Gastrocnemius medialis (tissue), 4 donors: Measurements from ENCODE around the gene TNRC6A. TPM values are rescaled to one million over a fixed set of nuclear protein-coding genes. Genes with fewer than 3 reads are reported as not detected.

Source experiments
- ATAC-seq, 2 donors: fragments of 150-250 bp; one replicate each; pipeline ENCODE4 v1.9.1; 2016
- DNase-seq, 2 donors: peaks; one replicate each; pipeline ENCODE4 v3.0.0-alpha.2; 2019
- H3K27ac ChIP-seq, 4 donors: fragments of 200-600 bp; sonication (generic); 1 replicate in 1 of 4; 2 replicates in 3 of 4; pipeline ENCODE4 v1.5.1; 2016 to 2018; ENCODE audit warnings: mild to moderate bottlenecking in 2 of 4, moderate library complexity in 1 of 4
- H3K27me3 ChIP-seq, 3 donors: fragments of 200-600 bp; sonication (generic) in 2 of 3; 1 replicate in 1 of 3; 2 replicates in 2 of 3; pipeline versions ENCODE4 v1.5.1 to v1.6.0; 2016 to 2019; ENCODE audit warnings: mild to moderate bottlenecking in 1 of 3, moderate library complexity in 1 of 3
- H3K36me3 ChIP-seq, 2 donors: fragments of 200-600 bp; sonication (generic) in 1 of 2; one replicate each; pipeline ENCODE4 v1.5.1; 2017 to 2018
- H3K4me1 ChIP-seq, 2 donors: fragments of 200-600 bp; sonication (generic) in 1 of 2; one replicate each; pipeline ENCODE4 v1.5.1; 2016 to 2017; ENCODE audit warnings: mild to moderate bottlenecking in 2 of 2
- H3K4me3 ChIP-seq, 4 donors: fragments of 200-600 bp; sonication (generic) in 3 of 4; 1 replicate in 1 of 4; 2 replicates in 3 of 4; pipeline ENCODE4 v1.5.1; 2016 to 2019; ENCODE audit warnings: mild to moderate bottlenecking in 2 of 4
- H3K9me3 ChIP-seq, 3 donors: fragments of 200-600 bp; sonication (generic) in 2 of 3; 1 replicate in 1 of 3; 2 replicates in 2 of 3; pipeline ENCODE4 v1.5.1; 2016 to 2019
- POLR2A ChIP-seq, 2 donors: fragments of 450-650 bp; IDR thresholded peaks; one replicate each; pipeline ENCODE4 v1.6.1; 2017; ENCODE audit warnings: antibody characterized with exemption in 2 of 2, mild to moderate bottlenecking in 2 of 2, moderate library complexity in 2 of 2
- in situ Hi-C, 4 donors: fragments of 200-750 bp; cut with MboI; loops; one replicate each; pipeline versions ENCODE4 v1.15.0 to v1.8.0; 2017; ENCODE audit warnings: low sequenced_read_pairs in 4 of 4
- intact Hi-C: fragments of 100-400 bp; cut with DNase I; formaldehyde crosslinking; loops from one replicate; pipeline ENCODE4 v1.15.1; 2023; ENCODE audit warnings: low total_unique reads
- total RNA-seq, 4 donors: library from RNA; depleted of rRNA; stranded (reverse); fragments of >200 nt; gene quantifications; one replicate each; pipeline versions ENCODE4 v1.1.0 to v1.2.3, GENCODE V29; 2016
- TF ChIP-seq, protein P1 (sequence below), 5 experiments: fragments of 450-650 bp in 3 of 5; fragments of 200-600 bp in 2 of 5; sonication (generic) in 2 of 5; IDR thresholded peaks in 4 of 5; conservative IDR thresholded peaks in 1 of 5; 1 replicate in 4 of 5; 2 replicates in 1 of 5; pipeline ENCODE4 v1.5.1; 2016 to 2019; ENCODE audit warnings: antibody characterized with exemption in 5 of 5, mild to moderate bottlenecking in 3 of 5, moderate library complexity in 3 of 5

Gene TNRC6A
- total RNA-seq, 4 donors from 2014 or later, result 16.9 to 26.0 (median 23.1) TPM

DNA sequence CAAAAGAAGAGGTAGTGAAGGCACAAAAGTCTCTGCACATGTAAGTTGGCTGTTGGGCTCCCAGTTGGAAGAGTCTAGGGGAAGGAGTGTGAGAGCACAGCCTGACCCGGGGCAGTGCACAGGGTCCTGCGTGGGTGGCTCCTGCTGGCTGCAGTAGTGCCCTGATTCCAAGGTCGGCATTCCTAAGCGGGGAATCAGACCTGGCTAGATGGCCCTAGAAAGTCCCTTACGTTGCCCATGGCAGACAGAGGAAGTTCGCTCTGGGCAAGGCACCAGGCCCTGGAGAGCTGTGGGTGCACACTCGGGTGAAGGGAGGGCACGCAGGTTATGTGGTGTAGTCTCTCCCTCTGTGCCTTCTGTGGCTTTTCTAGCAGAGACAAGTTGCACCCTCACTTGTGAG lies 93.5 kb downstream of the TNRC6A start:
- H3K4me3 ChIP-seq, result no peak overlapping the region
- intact Hi-C loops (no loop called here), in situ Hi-C loops (loop anchor here in 2 of 4 donors (25.0 kb wide), 1 partner anchor 261 kb away; no protein-coding TSS in a partner anchor)
- H3K27me3 ChIP-seq, result no peaks in the 10 kb centered on the region
- ATAC-seq, result no peak
- H3K27ac ChIP-seq, result no peak overlapping the region
- no peaks in the 10 kb centered on the region for H3K4me1 ChIP-seq
- no peaks in the 10 kb centered on the region for H3K9me3 ChIP-seq
- TF ChIP-seq, protein P1, sequence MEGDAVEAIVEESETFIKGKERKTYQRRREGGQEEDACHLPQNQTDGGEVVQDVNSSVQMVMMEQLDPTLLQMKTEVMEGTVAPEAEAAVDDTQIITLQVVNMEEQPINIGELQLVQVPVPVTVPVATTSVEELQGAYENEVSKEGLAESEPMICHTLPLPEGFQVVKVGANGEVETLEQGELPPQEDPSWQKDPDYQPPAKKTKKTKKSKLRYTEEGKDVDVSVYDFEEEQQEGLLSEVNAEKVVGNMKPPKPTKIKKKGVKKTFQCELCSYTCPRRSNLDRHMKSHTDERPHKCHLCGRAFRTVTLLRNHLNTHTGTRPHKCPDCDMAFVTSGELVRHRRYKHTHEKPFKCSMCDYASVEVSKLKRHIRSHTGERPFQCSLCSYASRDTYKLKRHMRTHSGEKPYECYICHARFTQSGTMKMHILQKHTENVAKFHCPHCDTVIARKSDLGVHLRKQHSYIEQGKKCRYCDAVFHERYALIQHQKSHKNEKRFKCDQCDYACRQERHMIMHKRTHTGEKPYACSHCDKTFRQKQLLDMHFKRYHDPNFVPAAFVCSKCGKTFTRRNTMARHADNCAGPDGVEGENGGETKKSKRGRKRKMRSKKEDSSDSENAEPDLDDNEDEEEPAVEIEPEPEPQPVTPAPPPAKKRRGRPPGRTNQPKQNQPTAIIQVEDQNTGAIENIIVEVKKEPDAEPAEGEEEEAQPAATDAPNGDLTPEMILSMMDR (IDR thresholded peaks at IDR 0.05 in 4 of 5, conservative IDR thresholded peaks at IDR 0.05 in 1 of 5), result no peak
- no peak for TF ChIP-seq POLR2A (IDR thresholded peaks at IDR 0.05)
- peaks cover 4 to 87% of the 10 kb centered on the region in 2 donors for H3K36me3 ChIP-seq
- no peak for DNase-seq

DNA sequence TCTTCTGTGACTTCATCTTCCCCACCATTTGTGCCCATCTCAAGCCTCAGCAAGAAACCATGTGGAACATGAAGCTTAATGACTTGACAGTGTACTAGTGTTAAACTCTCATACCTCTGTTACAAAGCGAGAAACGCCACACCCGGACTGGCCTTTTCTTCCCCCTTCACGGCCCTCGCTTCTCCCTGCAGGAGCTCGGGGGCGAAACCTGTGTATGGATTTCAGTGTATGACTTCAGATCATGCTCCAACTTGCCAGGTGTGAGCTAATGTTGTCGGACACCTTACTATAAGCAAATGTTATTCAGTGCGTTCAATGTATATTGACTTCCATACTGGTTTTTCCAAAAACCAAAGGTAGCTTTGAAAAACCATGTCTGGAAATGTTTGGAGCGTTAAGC lies 96.2 kb downstream of the TNRC6A start:
- Histone ChIP-seq H3K27me3 (no peaks in the 10 kb centered on the region), H3K4me3 (no peak overlapping the region), H3K4me1 (no peaks in the 10 kb centered on the region), H3K9me3 (no peaks in the 10 kb centered on the region), H3K27ac (no peak overlapping the region), H3K36me3 (peaks cover 0 to 69% of the 10 kb centered on the region in 2 donors)
- intact Hi-C loops, result no loop called here
- TF ChIP-seq POLR2A (IDR thresholded peaks at IDR 0.05), result no peak
- TF ChIP-seq, protein P1 (IDR thresholded peaks at IDR 0.05 in 4 of 5, conservative IDR thresholded peaks at IDR 0.05 in 1 of 5), result no peak
- DNase-seq, result no peak
- in situ Hi-C loops, result no loop called here
- ATAC-seq, result no peak

GRCh38 chr16:24826096-24826690 lies 96.7 kb downstream of the TNRC6A start:
- Histone ChIP-seq H3K9me3 (no peaks in the 10 kb centered on the region), H3K36me3 (peaks cover 0 to 64% of the 10 kb centered on the region in 2 donors), H3K4me1 (no peaks in the 10 kb centered on the region), H3K4me3 (no peak overlapping the region), H3K27me3 (no peaks in the 10 kb centered on the region), H3K27ac (no peak overlapping the region)
- intact Hi-C loops (no loop called here), in situ Hi-C loops (no loop called here)
- TF ChIP-seq POLR2A (IDR thresholded peaks at IDR 0.05), result no peak
- TF ChIP-seq, protein P1 (IDR thresholded peaks at IDR 0.05 in 4 of 5, conservative IDR thresholded peaks at IDR 0.05 in 1 of 5), result no peak
- ATAC-seq (no peak), DNase-seq (no peak)

DNA sequence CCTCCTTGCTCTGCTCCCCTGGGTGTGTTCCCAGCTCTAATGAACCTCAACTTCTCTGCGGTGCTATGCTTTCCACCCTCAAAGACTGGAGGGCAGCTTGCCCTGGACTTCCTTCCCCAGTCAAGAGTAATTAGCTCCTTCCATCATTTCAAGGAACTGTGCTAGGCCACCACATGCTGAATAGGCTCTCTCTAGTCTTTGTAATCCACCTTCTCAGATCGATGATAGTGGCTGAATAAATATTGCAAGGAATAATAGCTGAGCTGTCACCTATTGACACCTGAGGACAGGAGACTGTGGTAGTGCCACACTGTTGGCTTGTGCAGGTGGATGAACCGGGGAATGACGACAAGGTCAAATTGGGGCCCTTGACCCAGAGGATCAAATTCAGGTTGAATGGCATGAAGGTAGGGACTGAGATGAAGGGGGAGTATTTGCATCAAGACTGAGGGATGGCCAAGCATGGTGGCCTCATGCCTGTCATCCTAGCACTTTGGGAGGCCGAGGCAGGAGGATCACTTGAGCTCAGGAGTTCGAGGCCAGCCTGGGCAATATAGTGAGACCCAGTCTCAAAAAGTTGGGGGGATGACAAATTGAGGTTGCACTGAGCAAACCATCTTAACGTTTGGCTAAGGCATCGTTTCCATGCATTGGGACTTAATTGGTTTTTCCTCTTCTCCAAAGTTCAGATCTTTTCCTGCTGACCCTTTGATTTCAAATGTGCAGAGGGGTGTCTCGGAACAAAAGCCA lies 97.5 kb downstream of the TNRC6A start:
- ATAC-seq (no peak), DNase-seq (no peak)
- H3K4me1 ChIP-seq, result no peaks in the 10 kb centered on the region
- H3K4me3 ChIP-seq, result no peak overlapping the region
- H3K27ac ChIP-seq, result no peak overlapping the region
- H3K9me3 ChIP-seq, result no peaks in the 10 kb centered on the region
- in situ Hi-C loops (no loop called here), intact Hi-C loops (no loop called here)
- no peaks in the 10 kb centered on the region for H3K27me3 ChIP-seq
- H3K36me3 ChIP-seq, result peaks cover 0 to 62% of the 10 kb centered on the region in 2 donors
- TF ChIP-seq, protein P1 (IDR thresholded peaks at IDR 0.05 in 4 of 5, conservative IDR thresholded peaks at IDR 0.05 in 1 of 5), result no peak
- no peak for TF ChIP-seq POLR2A (IDR thresholded peaks at IDR 0.05)
